22Rv1 (cell line): Measurements from ENCODE around the gene CRYM.

Experiments
- ZFX ChIP-seq: fragments of 450-650 bp; IDR thresholded peaks from 2 replicates; pipeline ENCODE4 v1.6.1; 2017; ENCODE audit warnings: antibody characterized with exemption, borderline replicate concordance
- TF ChIP-seq, protein P1 (sequence below): fragments of 450-650 bp; IDR thresholded peaks from 2 replicates; pipeline ENCODE4 v1.5.1; 2017; ENCODE audit warnings: mild to moderate bottlenecking

DNA sequence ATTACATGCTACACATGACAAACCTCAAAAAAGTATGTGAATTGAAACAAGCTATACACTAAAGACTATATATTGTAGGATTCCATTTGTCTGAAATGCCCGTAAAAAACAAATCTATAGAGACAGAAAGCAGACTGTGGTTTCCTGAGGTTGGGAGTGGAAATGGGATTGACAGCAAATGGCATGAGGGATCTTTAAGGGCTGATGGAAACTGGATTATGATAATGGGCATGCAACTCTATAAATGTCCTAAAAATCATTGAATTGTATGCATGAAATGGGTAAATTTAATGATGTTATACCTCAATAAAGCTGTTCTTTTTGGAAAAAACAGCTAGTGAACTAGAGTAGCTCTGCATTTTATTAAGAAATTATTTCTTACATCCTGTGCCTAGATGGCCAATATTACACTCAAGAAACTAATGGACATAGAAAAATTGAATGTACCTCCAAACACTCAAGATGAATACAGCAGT lies 45.0 kb downstream of the CRYM start:
- TF ChIP-seq, protein P1, sequence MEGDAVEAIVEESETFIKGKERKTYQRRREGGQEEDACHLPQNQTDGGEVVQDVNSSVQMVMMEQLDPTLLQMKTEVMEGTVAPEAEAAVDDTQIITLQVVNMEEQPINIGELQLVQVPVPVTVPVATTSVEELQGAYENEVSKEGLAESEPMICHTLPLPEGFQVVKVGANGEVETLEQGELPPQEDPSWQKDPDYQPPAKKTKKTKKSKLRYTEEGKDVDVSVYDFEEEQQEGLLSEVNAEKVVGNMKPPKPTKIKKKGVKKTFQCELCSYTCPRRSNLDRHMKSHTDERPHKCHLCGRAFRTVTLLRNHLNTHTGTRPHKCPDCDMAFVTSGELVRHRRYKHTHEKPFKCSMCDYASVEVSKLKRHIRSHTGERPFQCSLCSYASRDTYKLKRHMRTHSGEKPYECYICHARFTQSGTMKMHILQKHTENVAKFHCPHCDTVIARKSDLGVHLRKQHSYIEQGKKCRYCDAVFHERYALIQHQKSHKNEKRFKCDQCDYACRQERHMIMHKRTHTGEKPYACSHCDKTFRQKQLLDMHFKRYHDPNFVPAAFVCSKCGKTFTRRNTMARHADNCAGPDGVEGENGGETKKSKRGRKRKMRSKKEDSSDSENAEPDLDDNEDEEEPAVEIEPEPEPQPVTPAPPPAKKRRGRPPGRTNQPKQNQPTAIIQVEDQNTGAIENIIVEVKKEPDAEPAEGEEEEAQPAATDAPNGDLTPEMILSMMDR = no peak
- TF ChIP-seq ZFX = no peak
